GM19438 (cell line): ENCODE results near the gene TSPOAP1.

Experiments
- ATAC-seq: cut with Tn5 transposase; IDR thresholded peaks from one replicate; pipeline ENCODE4 v1.9.1; 2021; ENCODE audit warnings: low read depth; ENCODE audit not compliant: unreplicated experiment

TSPOAP1 gene

GRCh38 chr17:58319173-58320162 is 9.1 kb downstream of the TSPOAP1 start:
- no peak for ATAC-seq

GRCh38 chr17:58318627-58319172 is 9.9 kb downstream of the TSPOAP1 start:
- ATAC-seq: no peak

GRCh38 chr17:58318065-58318481 is 10.5 kb downstream of the TSPOAP1 start:
- no peak for ATAC-seq

- no peak for ATAC-seq
Measured at GRCh38 chr17:58317421-58318064, 11.1 kb downstream of the TSPOAP1 start.

- no peak for ATAC-seq
Measured at GRCh38 chr17:58316260-58316960, 12.2 kb downstream of the TSPOAP1 start.

- no peak for ATAC-seq
Measured at GRCh38 chr17:58315750-58316149, 12.8 kb downstream of the TSPOAP1 start.

- no peak for ATAC-seq
Measured at GRCh38 chr17:58315281-58315711, 13.3 kb downstream of the TSPOAP1 start.

GRCh38 chr17:58314706-58315015 is 13.9 kb downstream of the TSPOAP1 start:
- ATAC-seq: no peak

GRCh38 chr17:58313815-58314705 is 14.5 kb downstream of the TSPOAP1 start:
- ATAC-seq: no peak

- no peak for ATAC-seq
Measured at GRCh38 chr17:58312829-58313228, 15.8 kb downstream of the TSPOAP1 start.

GRCh38 chr17:58312021-58312630 is 16.5 kb downstream of the TSPOAP1 start:
- no peak for ATAC-seq

- ATAC-seq: no peak
Measured at GRCh38 chr17:58311429-58311894, 17.1 kb downstream of the TSPOAP1 start.

GRCh38 chr17:58310511-58311428 is 17.8 kb downstream of the TSPOAP1 start:
- no peak for ATAC-seq

GRCh38 chr17:58309918-58310259 is 18.7 kb downstream of the TSPOAP1 start:
- ATAC-seq: no peak

- no peak for ATAC-seq
Measured at GRCh38 chr17:58308985-58309917, 19.3 kb downstream of the TSPOAP1 start.

- ATAC-seq: no peak
Measured at GRCh38 chr17:58308173-58308984, 20.2 kb downstream of the TSPOAP1 start.
